GM18870 (cell line): ENCODE results near the gene ZNF226.
"Not testable (repeated sequence)": the region's sequence is repeated elsewhere in the genome, so short reads cannot be mapped to it uniquely, and the experiment has no call there.

Experiments
- ATAC-seq: cut with Tn5 transposase; IDR thresholded peaks from one replicate; pipeline ENCODE4 v1.9.1; 2021; ENCODE audit warnings: moderate library complexity; ENCODE audit not compliant: unreplicated experiment

The ZNF226 gene

DNA sequence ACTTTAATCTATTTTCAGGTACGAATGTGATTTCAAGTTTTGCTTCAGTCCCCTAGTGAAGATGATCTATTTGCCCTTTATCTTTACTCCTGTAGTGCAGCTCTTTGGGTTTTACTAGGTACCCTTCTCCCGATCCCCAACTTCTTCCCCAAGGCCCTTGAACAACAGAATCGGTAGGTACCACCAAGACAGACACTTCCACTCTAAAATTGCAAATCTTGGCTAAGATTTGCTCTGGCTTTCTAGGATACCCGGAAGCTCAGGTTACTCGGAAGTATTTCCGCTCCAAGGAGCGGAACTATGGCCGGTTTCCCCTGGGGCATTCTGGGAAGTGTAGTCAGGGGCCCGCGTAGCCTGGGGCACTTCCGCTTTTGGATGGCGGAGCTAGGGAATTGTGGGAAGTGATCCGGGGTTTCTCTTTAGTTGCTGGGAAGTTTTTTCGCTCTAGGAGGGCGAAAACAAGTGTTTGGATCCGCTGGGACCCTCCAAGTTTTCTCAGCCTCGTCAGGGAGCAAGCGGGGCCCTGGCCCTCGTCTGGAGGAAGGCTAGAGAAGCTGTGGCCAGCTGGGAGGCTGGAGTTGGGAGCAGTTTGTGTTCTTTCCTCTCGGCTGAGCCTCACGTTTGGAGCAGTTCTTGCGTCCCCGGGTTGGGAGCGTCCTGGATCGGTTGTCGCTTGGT lies 42.4 kb downstream of the ZNF226 start:
- peak; percentile 68 for ATAC-seq

- ATAC-seq = peak; percentile 65
Measured at GRCh38 chr19:44212250-44212865, 47.5 kb downstream of the ZNF226 start, which contains the start of gene ZNF227. TSS of gene ZNF227 (plus strand) at chr19:44212532. CDS start at chr19:44217793, 5,261 bp downstream.

DNA sequence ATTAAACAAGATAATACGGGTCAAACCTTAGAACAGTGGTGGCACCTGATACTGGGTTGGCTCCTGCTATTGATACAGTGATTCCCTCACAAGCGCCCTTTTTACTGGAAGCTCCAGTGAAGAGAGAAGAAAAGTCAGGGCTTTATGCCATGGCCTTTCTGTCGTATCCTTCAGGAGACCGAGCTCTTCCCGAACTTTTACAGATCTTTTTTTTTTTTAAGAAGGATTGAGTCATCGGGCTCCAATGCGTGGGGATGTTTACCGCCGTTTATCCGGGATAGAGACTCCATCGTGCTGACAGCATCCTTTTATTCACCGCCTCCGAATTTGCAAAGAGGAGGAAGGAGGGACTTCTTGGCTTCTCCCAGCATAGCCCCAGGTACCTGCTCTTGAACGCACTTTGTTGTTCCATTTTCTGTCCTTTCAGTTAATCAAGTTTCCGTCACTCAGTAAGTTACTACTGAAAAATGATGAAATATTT lies 48.0 kb downstream of the ZNF226 start:
- ATAC-seq = no peak

GRCh38 chr19:44219926-44220325 lies 55.0 kb downstream of the ZNF226 start:
- ATAC-seq = not testable (repeated sequence)

DNA sequence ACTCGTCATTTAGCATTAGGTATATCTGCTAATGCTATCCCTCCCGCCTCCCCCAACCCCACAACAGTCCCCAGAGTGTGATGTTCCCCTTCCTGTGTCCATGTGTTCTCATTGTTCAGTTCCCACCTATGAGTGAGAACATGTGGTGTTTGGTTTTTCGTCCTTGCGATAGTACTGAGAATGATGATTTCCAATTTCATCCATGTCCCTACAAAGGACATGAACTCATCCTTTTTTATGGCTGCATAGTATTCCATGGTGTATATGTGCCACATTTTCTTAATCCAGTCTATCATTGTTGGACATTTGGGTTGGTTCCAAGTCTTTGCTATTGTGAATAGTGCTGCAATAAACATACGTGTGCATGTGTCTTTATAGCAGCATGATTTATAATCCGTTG lies 55.9 kb downstream of the ZNF226 start:
- not testable (repeated sequence) for ATAC-seq

- not testable (repeated sequence) for ATAC-seq
Measured at GRCh38 chr19:44221291-44221690, 56.4 kb downstream of the ZNF226 start.
